Thyroid gland (tissue), 4 donors: ENCODE results near the gene HTR2A. TPM values are rescaled to one million over a fixed set of nuclear protein-coding genes. Genes with fewer than 3 reads are reported as not detected.

Experiments used
- DNase-seq, 2 donors: peaks; one replicate each; pipeline ENCODE4 v3.0.0-alpha.2; 2019
- H3K27ac ChIP-seq, 3 donors: fragments of 200-600 bp; sonication (generic); 1 replicate in 2 of 3; 2 replicates in 1 of 3; pipeline ENCODE4 v1.5.1; 2016 to 2019; ENCODE audit warnings: mild to moderate bottlenecking in 1 of 3, moderate library complexity in 1 of 3
- H3K27me3 ChIP-seq: fragments of 200-600 bp; sonication (generic); one replicate; pipeline ENCODE4 v1.5.1; 2019
- H3K36me3 ChIP-seq, 2 donors: fragments of 200-600 bp; sonication (generic); one replicate each; pipeline ENCODE4 v1.5.1; 2016 to 2019
- H3K4me1 ChIP-seq, 2 donors: fragments of 200-600 bp; sonication (generic); one replicate each; pipeline ENCODE4 v1.5.1; 2017 to 2019
- H3K4me3 ChIP-seq, 3 donors: fragments of 200-600 bp; sonication (generic); replicated peaks in 1 of 3; 1 replicate in 2 of 3; 2 replicates in 1 of 3; pipeline ENCODE4 v1.5.1; 2016; ENCODE audit warnings: mild to moderate bottlenecking in 1 of 3
- H3K9me3 ChIP-seq: fragments of 200-600 bp; sonication (generic); one replicate; pipeline ENCODE4 v1.5.1; 2017
- CTCF ChIP-seq, 6 experiments: fragments of 200-600 bp in 3 of 6; fragments of 450-650 bp in 3 of 6; sonication (generic) in 3 of 6; IDR thresholded peaks; one replicate each; pipeline ENCODE4 v1.5.1; 2016 to 2019; ENCODE audit warnings: antibody characterized with exemption in 6 of 6, mild to moderate bottlenecking in 2 of 6, inconsistent platforms in 1 of 6, moderate library complexity in 1 of 6
- POLR2A ChIP-seq, 2 donors: fragments of 450-650 bp; IDR thresholded peaks; one replicate each; pipeline ENCODE4 v1.6.1; 2017; ENCODE audit warnings: antibody characterized with exemption in 2 of 2, mild to moderate bottlenecking in 2 of 2, moderate library complexity in 1 of 2
- WGBS, 2 donors: methylation state at CpG; one replicate each; pipeline ENCODE4 v1.1.5; 2017; 5-methylcytosine and 5-hydroxymethylcytosine counted together
- intact Hi-C: fragments of 100-400 bp; cut with DNase I; formaldehyde crosslinking; loops from one replicate; pipeline ENCODE4 v1.15.1; 2023
- total RNA-seq, 4 donors: library from RNA; depleted of rRNA; stranded (reverse); fragments of >200 nt; gene quantifications; one replicate each; pipeline ENCODE4 v1.2.3, GENCODE V29; 2016

Gene HTR2A
- total RNA-seq, 4 donors from 2014 or later: 0.22 TPM; not detected in 3

GRCh38 chr13:46914341-46914740 is 17.5 kb upstream of the HTR2A start:
- Histone ChIP-seq H3K27me3 (no peaks in the 10 kb centered on the region), H3K4me3 (no peak overlapping the region), H3K36me3 (no peaks in the 10 kb centered on the region), H3K4me1 (no peaks in the 10 kb centered on the region), H3K27ac (no peak overlapping the region), H3K9me3 (no peaks in the 10 kb centered on the region)
- no peak for DNase-seq
- intact Hi-C loops: no loop called here
- 60 to 69% methylated on average over 2 of the region's 2 CpGs for WGBS, 2 donors
- no peak for TF ChIP-seq POLR2A (IDR thresholded peaks at IDR 0.05)
- no peak for TF ChIP-seq CTCF (IDR thresholded peaks at IDR 0.05)

GRCh38 chr13:46913757-46914156 is 16.9 kb upstream of the HTR2A start:
- no peaks in the 10 kb centered on the region for H3K27me3 ChIP-seq
- H3K4me1 ChIP-seq: no peaks in the 10 kb centered on the region
- H3K36me3 ChIP-seq: no peaks in the 10 kb centered on the region
- intact Hi-C loops: no loop called here
- DNase-seq: no peak
- no peak overlapping the region for H3K27ac ChIP-seq
- H3K9me3 ChIP-seq: no peaks in the 10 kb centered on the region
- TF ChIP-seq CTCF (IDR thresholded peaks at IDR 0.05): no peak
- TF ChIP-seq POLR2A (IDR thresholded peaks at IDR 0.05): no peak
- 80 to 95% methylated on average over 1 of the region's 1 CpG for WGBS, 2 donors
- H3K4me3 ChIP-seq: no peak overlapping the region

- Histone ChIP-seq H3K36me3 (no peaks in the 10 kb centered on the region), H3K4me1 (no peaks in the 10 kb centered on the region), H3K27ac (no peak overlapping the region), H3K9me3 (no peaks in the 10 kb centered on the region), H3K27me3 (no peaks in the 10 kb centered on the region), H3K4me3 (no peak overlapping the region)
- DNase-seq: no peak
- WGBS, 2 donors: 79 to 83% methylated on average over 3 of the region's 3 CpGs
- TF ChIP-seq CTCF (IDR thresholded peaks at IDR 0.05) (no peak), POLR2A (IDR thresholded peaks at IDR 0.05) (no peak)
- intact Hi-C loops: no loop called here
These were observed 12.2 kb upstream of the HTR2A start for GRCh38 chr13:46909042-46909441.

- H3K27ac ChIP-seq: no peak overlapping the region
- no peaks in the 10 kb centered on the region for H3K27me3 ChIP-seq
- no peak for TF ChIP-seq CTCF (IDR thresholded peaks at IDR 0.05)
- WGBS, 2 donors: 74 to 82% methylated on average over 2 of the region's 2 CpGs
- H3K4me3 ChIP-seq: no peak overlapping the region
- intact Hi-C loops: no loop called here
- H3K9me3 ChIP-seq: no peaks in the 10 kb centered on the region
- no peak for DNase-seq
- no peaks in the 10 kb centered on the region for H3K36me3 ChIP-seq
- no peaks in the 10 kb centered on the region for H3K4me1 ChIP-seq
These were observed 11.6 kb upstream of the HTR2A start for GRCh38 chr13:46908501-46908900.

GRCh38 chr13:46906405-46906804 is 9.6 kb upstream of the HTR2A start:
- Histone ChIP-seq H3K36me3 (no peaks in the 10 kb centered on the region), H3K27me3 (no peaks in the 10 kb centered on the region), H3K27ac (no peak overlapping the region), H3K4me3 (no peak overlapping the region), H3K9me3 (no peaks in the 10 kb centered on the region), H3K4me1 (no peaks in the 10 kb centered on the region)
- intact Hi-C loops: no loop called here
- DNase-seq: no peak
- TF ChIP-seq CTCF (IDR thresholded peaks at IDR 0.05) (no peak), POLR2A (IDR thresholded peaks at IDR 0.05) (no peak)
